IMR-90 (cell line): ENCODE results near the gene MAPRE2. TPM values are rescaled to one million over a fixed set of nuclear protein-coding genes. Genes with fewer than 3 reads are reported as not detected.

ENCODE experiments used
- ATAC-seq: fragments of 200-7000 bp; cut with Tn5 transposase; 2 replicates; pipeline ENCODE4 v1.9.1; 2020; ENCODE audit warnings: low read depth, mild to moderate bottlenecking, moderate library complexity
- BruUV-seq: library from RNA; stranded (reverse); fragments of 400-500 nt; replicated peaks from 2 replicates; lab custom pipeline; 2021; lab: Mats Ljungman, UMichigan
- CTCF ChIA-PET: fragments of 300-600 bp; formaldehyde crosslinking; extraction: SDS; loops from one replicate; lab custom pipeline; 2021; ENCODE audit warnings: antibody characterized with exemption; lab: Yijun Ruan, JAX
- POLR2A ChIA-PET: fragments of 300-600 bp; sonication (Branson Sonifier 250); formaldehyde crosslinking; loops from one replicate; lab custom pipeline; 2022; ENCODE audit warnings: antibody characterized with exemption; ENCODE audit not compliant: unreplicated experiment; lab: Charles Lee
- DNase-seq: peaks from one replicate; pipeline ENCODE4 v3.0.0; 2013
- H2AFZ ChIP-seq: replicated peaks from 2 replicates; pipeline ENCODE3; 2013; ENCODE audit warnings: low read length, mild to moderate bottlenecking; ENCODE audit not compliant: poor library complexity
- H2AK5ac ChIP-seq: 2 replicates; pipeline ENCODE4 v1.6.1; 2013; ENCODE audit warnings: low read depth, low read length, inconsistent platforms
- H2AK9ac ChIP-seq: replicated peaks from 2 replicates; pipeline ENCODE3; 2013; ENCODE audit warnings: mild to moderate bottlenecking, low read depth, low read length, moderate library complexity; ENCODE audit not compliant: poor library complexity
- H2BK120ac ChIP-seq: 2 replicates; pipeline ENCODE4 v1.6.1; 2013; ENCODE audit warnings: low read depth, low read length, inconsistent platforms
- H2BK15ac ChIP-seq: 3 replicates; pipeline ENCODE4 v1.6.1; 2013; ENCODE audit warnings: low read depth, low read length, inconsistent platforms
- H2BK20ac ChIP-seq: 2 replicates; pipeline ENCODE4 v1.6.1; 2013; ENCODE audit warnings: low read depth, mild to moderate bottlenecking, inconsistent platforms, low read length, moderate library complexity
- H2BK5ac ChIP-seq: 2 replicates; pipeline ENCODE4 v1.6.1; 2013; ENCODE audit warnings: mild to moderate bottlenecking, low read depth, low read length, inconsistent platforms; ENCODE audit not compliant: poor library complexity, severe bottlenecking
- H3K14ac ChIP-seq: replicated peaks from 2 replicates; pipeline ENCODE4 v1.6.1; 2013; ENCODE audit warnings: low read depth, low read length, inconsistent platforms
- H3K18ac ChIP-seq: 2 replicates; pipeline ENCODE4 v1.6.1; 2013; ENCODE audit warnings: low read depth, low read length, control low read depth
- H3K23ac ChIP-seq: 2 replicates; pipeline ENCODE4 v1.6.1; 2013; ENCODE audit warnings: low read depth, low read length, inconsistent platforms
- H3K27ac ChIP-seq: 2 replicates; pipeline ENCODE4 v1.5.1; 2013; ENCODE audit warnings: mild to moderate bottlenecking, control low read depth, low read length; ENCODE audit not compliant: insufficient read depth
- H3K27me3 ChIP-seq: 2 replicates; pipeline ENCODE4 v1.6.1; 2013; ENCODE audit warnings: low read length; ENCODE audit not compliant: control insufficient read depth, insufficient read depth
- H3K36me3 ChIP-seq: 2 replicates; pipeline ENCODE4 v1.6.1; 2013; ENCODE audit warnings: low read length, mixed read lengths; ENCODE audit not compliant: control insufficient read depth, insufficient read depth
- H3K4ac ChIP-seq: 2 replicates; pipeline ENCODE4 v1.6.1; 2013; ENCODE audit warnings: low read depth, low read length, inconsistent platforms
- H3K4me1 ChIP-seq: 2 replicates; pipeline ENCODE4 v1.6.1; 2013; ENCODE audit warnings: low read length, mixed read lengths; ENCODE audit not compliant: control insufficient read depth, insufficient read depth
- H3K4me2 ChIP-seq: 2 replicates; pipeline ENCODE4 v1.6.1; 2013; ENCODE audit warnings: low read depth, mild to moderate bottlenecking, control low read depth, low read length, moderate library complexity
- H3K4me3 ChIP-seq: 2 replicates; pipeline ENCODE4 v1.5.1; 2013; ENCODE audit warnings: low read depth, mild to moderate bottlenecking, control low read depth, low read length, moderate library complexity; ENCODE audit not compliant: insufficient read depth
- H3K56ac ChIP-seq: 2 replicates; pipeline ENCODE4 v1.6.1; 2013; ENCODE audit warnings: low read length, inconsistent platforms; ENCODE audit not compliant: insufficient read depth; ENCODE audit errors: extremely low read depth
- H3K79me1 ChIP-seq, 2 experiments: 2 replicates each; pipeline ENCODE4 v1.6.1; 2013; ENCODE audit warnings: low read length in 2 of 2, inconsistent platforms in 1 of 2, low read depth in 1 of 2
- H3K9ac ChIP-seq: 2 replicates; pipeline ENCODE4 v1.6.1; 2013; ENCODE audit warnings: low read depth, low read length, control low read depth
- H3K9me1 ChIP-seq: 2 replicates; pipeline ENCODE4 v1.6.1; 2013; ENCODE audit warnings: low read length, inconsistent platforms; ENCODE audit not compliant: insufficient read depth
- H3K9me3 ChIP-seq: 2 replicates; pipeline ENCODE4 v1.6.1; 2013; ENCODE audit warnings: low read length; ENCODE audit not compliant: control insufficient read depth, insufficient read depth
- H4K20me1 ChIP-seq: 2 replicates; pipeline ENCODE4 v1.6.1; 2013; ENCODE audit warnings: low read length, inconsistent platforms; ENCODE audit not compliant: insufficient read depth
- H4K5ac ChIP-seq: 2 replicates; pipeline ENCODE4 v1.6.1; 2013; ENCODE audit warnings: mild to moderate bottlenecking, low read depth, low read length, control low read depth
- H4K8ac ChIP-seq, 2 experiments: 2 replicates each; pipeline ENCODE4 v1.6.1; 2013; ENCODE audit warnings: low read depth in 2 of 2, low read length in 2 of 2, control low read depth in 1 of 2, inconsistent platforms in 1 of 2
- H4K91ac ChIP-seq: 2 replicates; pipeline ENCODE4 v1.6.1; 2013; ENCODE audit warnings: low read depth, low read length, inconsistent platforms; ENCODE audit not compliant: insufficient read depth
- BHLHE40 ChIP-seq: fragments of 150-350 bp; IDR thresholded peaks from 2 replicates; pipeline ENCODE4 v1.6.1; 2016; ENCODE audit warnings: mild to moderate bottlenecking, low read depth, low read length
- CHD1 ChIP-seq: IDR thresholded peaks from 2 replicates; pipeline ENCODE4 v1.6.1; 2012; ENCODE audit warnings: low read depth, low read length, improper control_type of control experiment
- ELK1 ChIP-seq: fragments of 150-350 bp; IDR thresholded peaks from 2 replicates; pipeline ENCODE4 v1.6.1; 2016; ENCODE audit warnings: low read depth, mild to moderate bottlenecking, low read length, moderate library complexity, borderline replicate concordance
- MAFK ChIP-seq: IDR thresholded peaks from 2 replicates; pipeline ENCODE4 v1.6.1; 2012; ENCODE audit warnings: low read depth, low read length, improper control_type of control experiment
- MAZ ChIP-seq: IDR thresholded peaks from 2 replicates; pipeline ENCODE4 v1.6.1; 2012; ENCODE audit warnings: low read depth, mild to moderate bottlenecking, low read length, improper control_type of control experiment, moderate library complexity, borderline replicate concordance
- NFE2L2 ChIP-seq: fragments of 150-350 bp; IDR thresholded peaks from 2 replicates; pipeline ENCODE4 v1.6.1; 2016; ENCODE audit warnings: low read depth, mild to moderate bottlenecking, low read length
- POLR2A ChIP-seq: IDR thresholded peaks from 2 replicates; pipeline ENCODE4 v1.6.1; 2012; ENCODE audit warnings: mild to moderate bottlenecking, low read depth, low read length
- RAD21 ChIP-seq: IDR thresholded peaks from 2 replicates; pipeline ENCODE4 v1.6.1; 2012; ENCODE audit warnings: low read length, improper control_type of control experiment
- RFX5 ChIP-seq: IDR thresholded peaks from 2 replicates; pipeline ENCODE4 v1.8.0; 2012; ENCODE audit warnings: low read depth, mild to moderate bottlenecking, low read length, moderate library complexity
- WGBS, 2 experiments: methylation state at CpG; one replicate each; pipeline versions ENCODE4 v1.1.5 to v1.1.7; 2013; ENCODE audit warnings: missing lambda C conversion rate in 2 of 2; ENCODE audit not compliant: insufficient read length in 1 of 2; ENCODE audit errors: extremely low coverage in 2 of 2; 5-methylcytosine and 5-hydroxymethylcytosine counted together
- dilution Hi-C: fragments of 300-500 bp; cut with HindIII; formaldehyde crosslinking; loops from one replicate; pipeline ENCODE4 v1.14.3; 2018; ENCODE audit warnings: low sequenced_read_pairs; ENCODE audit not compliant: unreplicated experiment
- in situ Hi-C: fragments of 300-500 bp; cut with MboI; formaldehyde crosslinking; loops from 3 replicates; pipeline ENCODE4 v1.14.3; 2019; ENCODE audit warnings: low sequenced_read_pairs, inconsistent platforms, mixed read lengths
- intact Hi-C: fragments of 100-400 bp; cut with micrococcal nuclease; formaldehyde crosslinking; loops from 2 replicates; pipeline ENCODE4 v1.10.0; 2022
- polyA plus RNA-seq, 3 experiments: library from polyadenylated mRNA; depleted of rRNA; stranded (reverse); fragments of >200 nt; gene quantifications; 2 replicates each; pipeline ENCODE4 v1.2.3, GENCODE V29; 2012; ENCODE audit warnings: low replicate concordance in 1 of 3
- total RNA-seq: library from RNA; depleted of rRNA; stranded (reverse); fragments of >200 nt; gene quantifications from 2 replicates; pipeline ENCODE4 v1.2.3, GENCODE V29; 2012

MAPRE2 gene
- total and polyA plus RNA-seq, 2 of the 4 experiments (the other 2 are of a cell fraction) = 19.6 to 23.8 TPM

GRCh38 chr18:35061336-35061735 lies 20.1 kb downstream of the MAPRE2 start:
- Histone ChIP-seq H3K4ac (no peak overlapping the region), H3K18ac (no peak overlapping the region), H4K91ac (no peak overlapping the region), H4K5ac (no peak overlapping the region), H2AK5ac (no peak overlapping the region), H2BK20ac (no peak overlapping the region), H3K9me3 (no peaks in the 10 kb centered on the region), H2BK15ac (no peak overlapping the region), H2AFZ (no peak overlapping the region), H4K20me1 (no peaks in the 10 kb centered on the region), H2AK9ac (no peak overlapping the region), H3K4me2 (no peak overlapping the region), H3K4me1 (no peaks in the 10 kb centered on the region), H4K8ac (no peak overlapping the region), H2BK120ac (no peak overlapping the region), H3K4me3 (no peak overlapping the region), H3K14ac (no peak overlapping the region), H3K56ac (no peak overlapping the region), H3K36me3 (no peaks in the 10 kb centered on the region), H3K9ac (no peak overlapping the region), H2BK5ac (no peak overlapping the region), H3K79me1 (peaks cover 5 to 6% of the 10 kb centered on the region in 2 experiments; a peak in 3 of 4 replicates), H3K23ac (no peak overlapping the region), H3K27me3 (no peaks in the 10 kb centered on the region), H3K27ac (no peak overlapping the region), H3K9me1 (no peaks in the 10 kb centered on the region)
- TF ChIP-seq BHLHE40 (no peak), MAZ (no peak), CHD1 (no peak), RAD21 (no peak), NFE2L2 (no peak), MAFK (no peak), POLR2A (no peak), RFX5 (no peak), ELK1 (no peak)
- ChIA-PET POLR2A (no interaction called here), CTCF (no interaction called here)
- intact Hi-C loops (no loop called here), in situ Hi-C loops (no loop called here), dilution Hi-C loops (no loop called here)
- 100% methylated on average over 2 of the region's 7 CpGs; no CpG with 5 or more reads in 1 of the 2 experiments for WGBS, 2 experiments
- ATAC-seq (no peak), DNase-seq (no peak)
- BruUV-seq = no TSS peak
